NOMO-1 (cell line): Measurements from ENCODE around the gene ZC3H14.

Experiments used
- DNase-seq, 2 experiments: peaks; one replicate each; lab custom pipeline; 2025; ENCODE audit not compliant: unreplicated experiment in 2 of 2; lab: John Stamatoyannopoulos, UW

ZC3H14 gene

GRCh38 chr14:88668448-88669116 lies 105.7 kb downstream of the ZC3H14 start:
- DNase-seq = peak; percentile 24 to 76

- DNase-seq = no peak
These were observed 106.5 kb downstream of the ZC3H14 start for GRCh38 chr14:88669346-88669745.
